ENCODE results near the gene ZNF862.

The ZNF862 gene

GRCh38 chr7:149870274-149870673 is 32.1 kb downstream of the ZNF862 start:
- DNase-seq, result no peak
- H3K9me3 ChIP-seq (ENCODE audit: control insufficient read depth, low read length), result no peaks in the 10 kb centered on the region
- H3K36me3 ChIP-seq (ENCODE audit: control insufficient read depth, insufficient read depth, low read length), result no peaks in the 10 kb centered on the region
- H3K27me3 ChIP-seq (replicated peaks; ENCODE audit: control insufficient read depth, insufficient read depth, low read length, poor library complexity, severe bottlenecking), result no peaks in the 10 kb centered on the region
- peak overlapping the region; percentile 77 for H3K27ac ChIP-seq (ENCODE audit: insufficient read depth, low read length, poor library complexity, severe bottlenecking)
- H3K4me1 ChIP-seq (ENCODE audit: control insufficient read depth, insufficient read depth, low read length, poor library complexity, severe bottlenecking), result peaks cover 88% of the 10 kb centered on the region
- H3K4me3 ChIP-seq (ENCODE audit: insufficient read depth, low read depth, low read length, poor library complexity, severe bottlenecking), result peak overlapping the region; percentile 14

- Histone ChIP-seq H3K4me1 (ENCODE audit: control insufficient read depth, insufficient read depth, low read length, poor library complexity, severe bottlenecking) (peaks cover 82% of the 10 kb centered on the region), H3K27me3 (replicated peaks; ENCODE audit: control insufficient read depth, insufficient read depth, low read length, poor library complexity, severe bottlenecking) (no peaks in the 10 kb centered on the region), H3K27ac (ENCODE audit: insufficient read depth, low read length, poor library complexity, severe bottlenecking) (peak overlapping the region; percentile 77), H3K36me3 (ENCODE audit: control insufficient read depth, insufficient read depth, low read length) (no peaks in the 10 kb centered on the region), H3K4me3 (ENCODE audit: insufficient read depth, low read depth, low read length, poor library complexity, severe bottlenecking) (no peak overlapping the region), H3K9me3 (ENCODE audit: control insufficient read depth, low read length) (no peaks in the 10 kb centered on the region)
- DNase-seq, result no peak
Measured at GRCh38 chr7:149870701-149871483, 32.7 kb downstream of the ZNF862 start.

GRCh38 chr7:149871576-149871975 is 33.4 kb downstream of the ZNF862 start:
- no peak for DNase-seq
- H3K4me3 ChIP-seq (ENCODE audit: insufficient read depth, low read depth, low read length, poor library complexity, severe bottlenecking), result no peak overlapping the region
- H3K27ac ChIP-seq (ENCODE audit: insufficient read depth, low read length, poor library complexity, severe bottlenecking), result peak overlapping the region; percentile 77
- no peaks in the 10 kb centered on the region for H3K27me3 ChIP-seq (replicated peaks; ENCODE audit: control insufficient read depth, insufficient read depth, low read length, poor library complexity, severe bottlenecking)
- H3K9me3 ChIP-seq (ENCODE audit: control insufficient read depth, low read length), result no peaks in the 10 kb centered on the region
- H3K4me1 ChIP-seq (ENCODE audit: control insufficient read depth, insufficient read depth, low read length, poor library complexity, severe bottlenecking), result peaks cover 76% of the 10 kb centered on the region
- H3K36me3 ChIP-seq (ENCODE audit: control insufficient read depth, insufficient read depth, low read length), result no peaks in the 10 kb centered on the region

- peaks cover 3% of the 10 kb centered on the region for H3K36me3 ChIP-seq (ENCODE audit: control insufficient read depth, insufficient read depth, low read length)
- H3K4me3 ChIP-seq (ENCODE audit: insufficient read depth, low read depth, low read length, poor library complexity, severe bottlenecking), result peak overlapping the region; percentile 88
- H3K9me3 ChIP-seq (ENCODE audit: control insufficient read depth, low read length), result no peaks in the 10 kb centered on the region
- no peaks in the 10 kb centered on the region for H3K27me3 ChIP-seq (replicated peaks; ENCODE audit: control insufficient read depth, insufficient read depth, low read length, poor library complexity, severe bottlenecking)
- peaks cover 66% of the 10 kb centered on the region for H3K4me1 ChIP-seq (ENCODE audit: control insufficient read depth, insufficient read depth, low read length, poor library complexity, severe bottlenecking)
- H3K27ac ChIP-seq (ENCODE audit: insufficient read depth, low read length, poor library complexity, severe bottlenecking), result peak overlapping the region; percentile 77
- DNase-seq, result no peak
Measured at GRCh38 chr7:149872419-149873073, 34.4 kb downstream of the ZNF862 start.

- H3K36me3 ChIP-seq (ENCODE audit: control insufficient read depth, insufficient read depth, low read length), result peaks cover 7% of the 10 kb centered on the region
- peak within 1 kb of the TSS; percentile 88 for H3K4me3 ChIP-seq (ENCODE audit: insufficient read depth, low read depth, low read length, poor library complexity, severe bottlenecking)
- DNase-seq, result peak; percentile 86 to 91 (median 86)
- peaks cover 58% of the 10 kb centered on the region for H3K4me1 ChIP-seq (ENCODE audit: control insufficient read depth, insufficient read depth, low read length, poor library complexity, severe bottlenecking)
- H3K27me3 ChIP-seq (replicated peaks; ENCODE audit: control insufficient read depth, insufficient read depth, low read length, poor library complexity, severe bottlenecking), result no peaks in the 10 kb centered on the region
- H3K9me3 ChIP-seq (ENCODE audit: control insufficient read depth, low read length), result no peaks in the 10 kb centered on the region
- H3K27ac ChIP-seq (ENCODE audit: insufficient read depth, low read length, poor library complexity, severe bottlenecking), result peak within 1 kb of the TSS; percentile 77
Measured at GRCh38 chr7:149873074-149873969, 35.1 kb downstream of the ZNF862 start, which contains the start of gene ATP6V0E2. TSS of gene ATP6V0E2 (plus strand) at chr7:149873969. CDS start at chr7:149874066, 97 bp downstream.

GRCh38 chr7:149873970-149874643 is 35.9 kb downstream of the ZNF862 start:
- Histone ChIP-seq H3K9me3 (ENCODE audit: control insufficient read depth, low read length) (no peaks in the 10 kb centered on the region), H3K36me3 (ENCODE audit: control insufficient read depth, insufficient read depth, low read length) (peaks cover 11% of the 10 kb centered on the region), H3K27ac (ENCODE audit: insufficient read depth, low read length, poor library complexity, severe bottlenecking) (peak overlapping the region; percentile 77), H3K27me3 (replicated peaks; ENCODE audit: control insufficient read depth, insufficient read depth, low read length, poor library complexity, severe bottlenecking) (no peaks in the 10 kb centered on the region), H3K4me3 (ENCODE audit: insufficient read depth, low read depth, low read length, poor library complexity, severe bottlenecking) (peak overlapping the region; percentile 88), H3K4me1 (ENCODE audit: control insufficient read depth, insufficient read depth, low read length, poor library complexity, severe bottlenecking) (peaks cover 50% of the 10 kb centered on the region)
- DNase-seq, result no peak

GRCh38 chr7:149874644-149875028 is 36.5 kb downstream of the ZNF862 start:
- DNase-seq, result no peak
- Histone ChIP-seq H3K27me3 (replicated peaks; ENCODE audit: control insufficient read depth, insufficient read depth, low read length, poor library complexity, severe bottlenecking) (no peaks in the 10 kb centered on the region), H3K9me3 (ENCODE audit: control insufficient read depth, low read length) (no peaks in the 10 kb centered on the region), H3K36me3 (ENCODE audit: control insufficient read depth, insufficient read depth, low read length) (peaks cover 16% of the 10 kb centered on the region), H3K4me1 (ENCODE audit: control insufficient read depth, insufficient read depth, low read length, poor library complexity, severe bottlenecking) (peaks cover 45% of the 10 kb centered on the region), H3K4me3 (ENCODE audit: insufficient read depth, low read depth, low read length, poor library complexity, severe bottlenecking) (peak overlapping the region; percentile 88), H3K27ac (ENCODE audit: insufficient read depth, low read length, poor library complexity, severe bottlenecking) (no peak overlapping the region)

- no peaks in the 10 kb centered on the region for H3K9me3 ChIP-seq (ENCODE audit: control insufficient read depth, low read length)
- DNase-seq, result no peak
- peaks cover 37% of the 10 kb centered on the region for H3K4me1 ChIP-seq (ENCODE audit: control insufficient read depth, insufficient read depth, low read length, poor library complexity, severe bottlenecking)
- H3K36me3 ChIP-seq (ENCODE audit: control insufficient read depth, insufficient read depth, low read length), result peaks cover 24% of the 10 kb centered on the region
- H3K4me3 ChIP-seq (ENCODE audit: insufficient read depth, low read depth, low read length, poor library complexity, severe bottlenecking), result peak overlapping the region; percentile 23
- no peak overlapping the region for H3K27ac ChIP-seq (ENCODE audit: insufficient read depth, low read length, poor library complexity, severe bottlenecking)
- no peaks in the 10 kb centered on the region for H3K27me3 ChIP-seq (replicated peaks; ENCODE audit: control insufficient read depth, insufficient read depth, low read length, poor library complexity, severe bottlenecking)
Measured at GRCh38 chr7:149875396-149875795, 37.2 kb downstream of the ZNF862 start.

- H3K4me3 ChIP-seq (ENCODE audit: insufficient read depth, low read depth, low read length, poor library complexity, severe bottlenecking), result no peak overlapping the region
- peaks cover 25% of the 10 kb centered on the region for H3K36me3 ChIP-seq (ENCODE audit: control insufficient read depth, insufficient read depth, low read length)
- no peaks in the 10 kb centered on the region for H3K27me3 ChIP-seq (replicated peaks; ENCODE audit: control insufficient read depth, insufficient read depth, low read length, poor library complexity, severe bottlenecking)
- H3K9me3 ChIP-seq (ENCODE audit: control insufficient read depth, low read length), result no peaks in the 10 kb centered on the region
- H3K27ac ChIP-seq (ENCODE audit: insufficient read depth, low read length, poor library complexity, severe bottlenecking), result no peak overlapping the region
- peaks cover 12% of the 10 kb centered on the region for H3K4me1 ChIP-seq (ENCODE audit: control insufficient read depth, insufficient read depth, low read length, poor library complexity, severe bottlenecking)
- no peak for DNase-seq
Measured at GRCh38 chr7:149877890-149878522, 39.8 kb downstream of the ZNF862 start.
